Measurements from ENCODE around the gene PCCA.
"Not testable (repeated sequence)": the region's sequence is repeated elsewhere in the genome, so short reads cannot be mapped to it uniquely, and the experiment has no call there.

PCCA gene

GRCh38 chr13:100211016-100211710, 122.3 kb downstream of the PCCA start:
- no peak overlapping the region for H3K4me3 ChIP-seq (ENCODE audit: low read length)
- no peak for TF ChIP-seq ZNF274 (IDR thresholded peaks at IDR 0.05; ENCODE audit: low read depth, low read length)

DNA sequence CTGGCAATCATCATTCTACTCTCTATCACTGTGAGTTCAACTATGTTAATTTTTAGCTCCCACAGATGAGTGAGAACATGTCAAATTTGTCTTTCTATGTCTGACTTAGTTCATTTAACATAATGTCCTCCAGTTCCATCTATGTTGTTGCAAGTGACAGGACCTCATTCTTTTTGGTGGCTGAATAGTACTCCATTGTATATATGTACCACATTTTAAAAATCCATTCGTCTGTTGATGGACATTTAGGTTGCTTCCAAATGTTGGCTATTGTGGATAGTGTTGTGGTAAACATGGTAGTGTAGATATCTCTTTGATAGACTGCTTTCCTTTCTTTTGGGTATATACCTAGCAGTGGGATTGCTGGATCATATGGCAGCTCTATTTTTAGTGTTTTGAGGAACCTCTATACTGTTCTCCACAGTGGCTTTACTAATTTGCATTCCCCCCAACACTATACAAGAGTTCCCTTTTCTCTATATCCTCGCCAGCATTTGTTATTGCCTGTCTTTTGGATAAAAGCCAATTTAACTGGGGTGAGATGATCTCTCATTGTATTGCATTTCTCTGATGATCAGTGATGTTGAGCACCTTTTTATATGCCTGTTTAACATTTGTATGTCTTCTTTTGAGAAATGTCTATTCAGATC, 124.1 kb downstream of the PCCA start:
- TF ChIP-seq ZNF274 (IDR thresholded peaks at IDR 0.05; ENCODE audit: low read depth, low read length) = no peak
- H3K4me3 ChIP-seq (ENCODE audit: low read length) = no peak overlapping the region

DNA sequence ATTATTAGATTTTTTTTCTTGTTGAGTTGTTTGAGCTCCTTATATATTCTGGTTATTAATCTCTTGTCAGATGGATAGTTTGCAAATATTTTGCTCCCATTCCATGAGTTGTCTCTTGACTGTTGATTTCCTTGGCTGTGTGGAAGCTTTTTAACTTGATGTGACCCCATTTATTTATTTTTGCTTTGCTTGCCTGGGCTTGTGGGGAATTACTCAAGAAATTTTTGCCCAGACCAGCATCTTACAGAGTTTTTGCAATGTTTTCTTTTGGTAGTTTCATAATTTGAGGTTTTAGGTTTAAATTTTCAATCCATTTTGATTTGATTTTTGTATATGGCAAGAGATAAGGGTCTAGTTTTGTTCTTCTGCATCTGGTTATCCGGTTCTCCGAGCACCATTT, 124.7 kb downstream of the PCCA start:
- no peak overlapping the region for H3K4me3 ChIP-seq (ENCODE audit: low read length)
- TF ChIP-seq ZNF274 (IDR thresholded peaks at IDR 0.05; ENCODE audit: low read depth, low read length) = no peak

- H3K4me3 ChIP-seq (ENCODE audit: low read length) = no peak overlapping the region
Measured at GRCh38 chr13:100214886-100215285, 126.0 kb downstream of the PCCA start.

GRCh38 chr13:100221166-100221565, 132.3 kb downstream of the PCCA start:
- TF ChIP-seq ZNF274 (IDR thresholded peaks at IDR 0.05; ENCODE audit: low read depth, low read length) = no peak
- no peak overlapping the region for H3K4me3 ChIP-seq (ENCODE audit: low read length)

More at GRCh38 chr13:100214886-100215285, 126.0 kb downstream of the PCCA start:
- TF ChIP-seq ZNF274 (IDR thresholded peaks at IDR 0.05; ENCODE audit: low read depth, low read length) = no peak

DNA sequence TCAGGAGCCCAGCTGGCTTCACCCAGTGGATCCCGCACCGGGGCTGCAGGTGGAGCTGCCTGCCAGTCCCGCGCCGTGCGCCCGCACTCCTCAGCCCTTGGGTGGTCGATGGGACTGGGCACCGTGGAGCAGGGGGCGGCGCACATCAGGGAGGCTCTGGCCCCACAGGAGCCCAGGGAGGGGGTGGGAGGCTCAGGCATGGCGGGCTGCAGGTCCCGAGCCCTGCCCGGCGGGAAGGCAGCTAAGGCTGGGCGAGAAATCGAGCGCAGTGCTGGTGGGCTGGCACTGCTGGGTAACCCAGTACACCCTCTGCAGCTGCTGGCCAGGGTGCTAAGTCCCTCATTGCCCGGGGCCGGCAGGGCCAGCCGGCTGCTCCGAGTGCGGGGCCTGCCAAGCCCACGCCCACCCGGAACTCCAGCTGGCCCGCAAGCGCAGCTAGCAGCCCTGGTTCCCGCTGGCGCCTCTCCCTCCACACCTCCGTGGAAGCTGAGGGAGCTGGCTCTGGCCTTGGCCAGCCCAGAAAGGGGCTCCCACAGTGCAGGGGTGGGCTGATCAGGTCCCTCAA, 135.2 kb downstream of the PCCA start:
- not testable (repeated sequence) for H3K4me3 ChIP-seq (ENCODE audit: low read length)

DNA sequence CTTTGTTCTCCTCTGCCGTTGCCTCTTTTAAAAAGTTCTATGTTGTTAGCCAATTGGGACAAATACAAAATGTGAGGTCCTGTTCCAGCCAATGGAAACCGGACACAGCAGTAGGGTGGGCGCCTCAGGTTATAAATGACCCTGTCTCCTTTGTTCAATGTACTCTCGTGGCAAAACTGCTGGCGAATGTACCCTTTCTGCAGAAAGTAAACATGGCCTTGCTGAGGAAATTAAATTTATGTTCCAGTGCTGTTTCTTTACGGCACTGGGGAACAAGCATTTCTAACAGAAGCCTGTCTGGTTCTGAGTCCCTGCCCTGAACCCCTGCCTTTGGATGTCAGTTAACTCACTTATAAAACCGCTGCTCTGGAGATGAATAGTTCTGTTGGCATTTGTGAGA, 140.7 kb downstream of the PCCA start:
- no peak overlapping the region for H3K4me3 ChIP-seq (ENCODE audit: low read length)
- no peak for TF ChIP-seq ZNF274 (IDR thresholded peaks at IDR 0.05; ENCODE audit: low read depth, low read length)

DNA sequence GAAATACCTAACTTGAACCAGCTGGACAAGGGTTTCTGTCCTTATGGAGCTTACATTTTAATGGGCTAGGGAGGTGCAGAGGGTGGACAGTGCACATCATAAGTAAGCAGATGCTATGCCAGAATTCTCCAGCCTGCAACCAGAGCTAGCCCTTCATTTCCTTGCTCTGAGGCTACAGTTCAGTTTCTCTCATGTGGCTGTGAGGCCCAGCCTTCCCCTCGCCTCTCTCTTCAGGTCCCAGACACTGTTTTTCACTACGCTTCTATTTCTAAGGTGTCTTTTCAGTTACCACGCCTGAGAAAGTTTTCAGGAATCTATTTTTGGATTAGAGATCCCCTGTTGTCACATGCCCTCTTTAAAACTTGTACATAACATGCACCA, 141.9 kb downstream of the PCCA start:
- H3K4me3 ChIP-seq (ENCODE audit: low read length) = no peak overlapping the region
- TF ChIP-seq ZNF274 (IDR thresholded peaks at IDR 0.05; ENCODE audit: low read depth, low read length) = no peak

GRCh38 chr13:100231176-100231575, 142.3 kb downstream of the PCCA start:
- no peak for TF ChIP-seq ZNF274 (IDR thresholded peaks at IDR 0.05; ENCODE audit: low read depth, low read length)

DNA sequence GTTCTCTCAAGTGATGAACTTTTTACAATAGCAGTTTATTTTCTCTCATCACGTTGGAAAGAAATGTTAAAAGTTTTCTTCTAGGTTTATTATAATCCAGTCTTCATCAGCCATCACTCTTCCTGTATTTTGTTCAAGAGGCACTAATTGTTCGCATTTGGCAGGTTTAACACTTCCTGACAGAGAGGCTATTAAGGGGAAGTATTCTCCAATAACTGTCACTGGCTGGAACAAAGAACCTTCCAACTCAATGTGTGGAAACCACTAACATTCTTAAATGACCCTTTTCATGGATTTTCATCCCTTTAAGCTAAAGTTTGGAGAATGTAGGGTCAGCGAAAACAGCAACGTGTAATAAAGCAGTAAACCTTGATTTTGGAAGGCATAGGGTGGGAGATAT, 145.1 kb downstream of the PCCA start:
- TF ChIP-seq ZNF274 (IDR thresholded peaks at IDR 0.05; ENCODE audit: low read depth, low read length) = no peak
- H3K4me3 ChIP-seq (ENCODE audit: low read length) = no peak overlapping the region

More at GRCh38 chr13:100231176-100231575, 142.3 kb downstream of the PCCA start:
- H3K4me3 ChIP-seq (ENCODE audit: low read length) = no peak overlapping the region

GRCh38 chr13:100234524-100235136, 145.7 kb downstream of the PCCA start:
- no peak for TF ChIP-seq ZNF274 (IDR thresholded peaks at IDR 0.05; ENCODE audit: low read depth, low read length)
- H3K4me3 ChIP-seq (ENCODE audit: low read length) = no peak overlapping the region

GRCh38 chr13:100235311-100235901, 146.5 kb downstream of the PCCA start:
- no peak for TF ChIP-seq ZNF274 (IDR thresholded peaks at IDR 0.05; ENCODE audit: low read depth, low read length)

DNA sequence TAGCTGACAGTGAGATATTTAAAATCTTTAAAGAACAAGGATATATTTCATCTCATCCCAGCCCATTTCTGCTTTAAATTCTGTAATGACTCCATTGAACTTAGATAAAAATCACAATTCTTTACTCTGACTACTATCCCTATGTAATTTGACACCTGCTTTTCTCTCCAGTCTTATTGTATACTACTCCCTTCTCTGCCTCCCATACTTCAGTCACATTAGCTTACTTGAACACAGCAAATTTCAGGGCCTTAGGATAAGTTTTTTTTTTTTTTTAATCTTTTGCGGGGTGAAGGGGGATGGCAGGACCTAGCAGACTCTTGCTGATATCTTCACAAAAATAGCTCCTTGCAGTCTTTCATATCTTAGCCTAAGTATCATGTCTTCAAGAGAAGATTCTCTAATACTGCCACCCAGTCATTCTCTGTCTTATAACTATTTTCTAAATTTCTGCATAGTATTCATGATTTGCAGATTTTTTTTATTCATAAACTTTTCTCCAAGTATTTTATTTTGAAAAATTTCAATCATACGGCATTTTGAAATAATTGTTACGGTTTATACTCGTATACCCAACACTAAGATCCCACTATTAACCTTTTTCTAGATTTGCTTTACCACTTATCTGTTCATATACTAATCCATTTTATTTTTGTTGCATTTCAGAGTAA, 151.4 kb downstream of the PCCA start:
- H3K4me3 ChIP-seq (ENCODE audit: low read length) = no peak overlapping the region
- TF ChIP-seq ZNF274 (IDR thresholded peaks at IDR 0.05; ENCODE audit: low read depth, low read length) = no peak

More at GRCh38 chr13:100235311-100235901, 146.5 kb downstream of the PCCA start:
- no peak overlapping the region for H3K4me3 ChIP-seq (ENCODE audit: low read length)

DNA sequence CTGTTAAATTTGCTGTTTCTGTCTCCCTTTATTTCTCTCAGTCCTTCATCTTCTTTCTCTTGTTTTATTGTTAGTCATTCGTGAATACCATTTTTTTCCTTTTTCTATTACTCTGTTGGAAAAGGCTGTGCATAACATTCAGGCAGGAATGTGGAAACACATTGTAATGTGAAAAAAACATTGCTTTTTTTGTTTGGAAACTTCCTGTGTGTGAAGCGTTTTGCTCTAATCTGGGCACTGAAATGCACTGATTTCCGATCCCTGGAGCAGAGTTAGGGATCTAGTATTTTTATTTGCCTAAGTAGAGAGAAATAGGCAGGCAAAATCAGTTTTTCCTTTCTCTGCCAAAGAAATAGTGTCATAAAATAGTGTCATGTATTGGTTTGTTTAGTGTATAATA, 155.5 kb downstream of the PCCA start:
- no peak overlapping the region for H3K4me3 ChIP-seq (ENCODE audit: low read length)
- no peak for TF ChIP-seq ZNF274 (IDR thresholded peaks at IDR 0.05; ENCODE audit: low read depth, low read length)

All from GM08714 (cell line).